ENCODE measurements around the gene ECHDC3.

The ECHDC3 gene

GRCh38 chr10:11782793-11783557 is 40.8 kb downstream of the ECHDC3 start:
- no peak for DNase-seq (ENCODE audit: low read depth in 2 of 2)

DNA sequence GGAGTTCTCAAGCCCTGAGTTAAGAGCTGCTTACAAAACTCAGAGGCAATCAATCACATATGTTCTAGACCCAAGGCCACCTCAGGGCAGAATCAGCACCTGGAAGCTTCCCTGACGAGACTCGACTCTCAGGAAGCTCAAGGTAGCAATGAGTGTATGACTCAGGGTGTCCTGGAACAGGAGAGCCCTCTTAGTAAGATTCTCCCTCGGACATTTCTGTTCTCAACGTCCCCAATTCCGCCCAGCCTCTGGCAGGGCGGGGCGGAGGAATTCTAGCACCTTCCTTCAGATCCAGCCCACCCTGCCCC is 41.3 kb downstream of the ECHDC3 start:
- DNase-seq (ENCODE audit: low read depth in 2 of 2) = no peak

- no peak for DNase-seq (ENCODE audit: low read depth in 2 of 2)
Observed at GRCh38 chr10:11787374-11787773, 45.2 kb downstream of the ECHDC3 start.

GRCh38 chr10:11787846-11788245 is 45.7 kb downstream of the ECHDC3 start:
- no peak for DNase-seq (ENCODE audit: low read depth in 2 of 2)

DNA sequence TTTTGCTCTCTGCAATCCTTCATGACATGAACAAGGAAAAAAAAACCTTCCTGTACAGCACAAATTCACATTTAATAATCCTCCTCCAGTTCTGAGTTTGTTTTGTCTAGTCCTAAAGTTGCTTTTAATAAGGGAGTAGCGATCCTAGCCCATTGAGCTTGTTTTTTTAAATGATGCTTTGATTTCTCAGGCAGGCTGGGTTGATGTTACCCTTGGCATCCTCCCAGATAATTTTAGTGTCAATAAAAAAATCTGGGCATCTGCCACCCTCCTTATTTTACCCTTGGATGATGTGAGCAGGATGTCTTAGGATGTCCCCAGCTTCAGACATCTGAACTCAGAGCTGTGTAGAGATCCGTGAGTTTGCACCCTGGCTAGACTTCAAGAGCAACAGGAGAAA is 47.1 kb downstream of the ECHDC3 start:
- no peak for DNase-seq (ENCODE audit: low read depth in 2 of 2)

DNA sequence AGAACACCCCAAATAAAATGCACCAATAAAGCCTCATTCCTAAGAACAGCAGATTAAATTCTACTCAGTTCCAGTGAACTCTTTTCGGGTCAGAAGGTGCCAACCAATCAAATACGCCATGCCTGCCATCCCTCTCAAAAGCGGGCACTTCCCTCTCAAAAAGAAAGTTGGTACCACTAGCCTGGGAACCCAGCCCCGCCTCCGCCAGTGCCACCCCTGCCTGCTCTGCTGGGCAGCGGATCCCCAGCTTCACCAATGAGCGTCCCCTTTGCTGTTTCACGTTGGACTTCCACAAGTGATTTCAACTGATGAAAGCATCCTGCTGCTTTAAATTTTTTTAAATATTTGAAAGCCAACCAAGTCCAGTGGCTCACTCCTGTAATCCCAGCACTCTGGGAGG is 47.8 kb downstream of the ECHDC3 start:
- no peak for DNase-seq (ENCODE audit: low read depth in 2 of 2)

- no peak for DNase-seq (ENCODE audit: low read depth in 2 of 2)
Observed at GRCh38 chr10:11793762-11794479, 51.7 kb downstream of the ECHDC3 start.

GRCh38 chr10:11794566-11794965 is 52.4 kb downstream of the ECHDC3 start:
- no peak for DNase-seq (ENCODE audit: low read depth in 2 of 2)

DNA sequence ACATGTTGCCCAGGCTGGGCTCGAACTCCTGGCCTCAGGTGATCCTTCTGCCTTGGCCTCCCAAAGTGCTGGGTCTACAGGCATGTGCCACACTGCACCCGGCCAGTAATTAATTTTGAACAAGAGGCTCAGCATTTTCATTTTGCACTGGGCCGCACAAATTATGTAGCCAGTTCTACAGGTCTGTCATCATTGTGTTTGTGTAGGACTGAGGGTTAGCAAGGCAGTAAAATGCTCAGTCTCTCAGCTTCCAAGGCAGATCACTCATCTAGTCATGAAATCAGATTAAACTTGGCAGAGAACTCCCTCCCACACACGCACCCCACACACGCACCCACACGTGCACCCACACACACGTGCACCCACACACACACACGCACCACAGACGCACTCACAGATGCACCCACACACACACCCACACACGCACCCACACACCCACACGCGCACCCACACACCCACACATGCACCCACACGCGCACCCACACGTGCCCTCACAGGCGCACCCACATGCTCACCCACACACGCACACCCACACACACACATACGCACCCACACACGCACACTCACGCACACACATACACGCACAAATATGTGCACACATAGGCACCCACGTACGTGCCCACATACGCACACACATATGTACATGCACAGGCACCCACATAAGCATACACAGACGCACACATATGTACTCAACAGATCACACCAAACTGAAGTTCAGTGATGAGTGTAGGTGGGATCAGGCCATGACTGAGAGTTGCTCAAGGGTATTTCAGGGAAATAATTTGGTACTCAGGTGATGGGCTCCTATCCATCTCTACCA is 53.1 kb downstream of the ECHDC3 start:
- DNase-seq (ENCODE audit: low read depth in 2 of 2) = no peak

DNA sequence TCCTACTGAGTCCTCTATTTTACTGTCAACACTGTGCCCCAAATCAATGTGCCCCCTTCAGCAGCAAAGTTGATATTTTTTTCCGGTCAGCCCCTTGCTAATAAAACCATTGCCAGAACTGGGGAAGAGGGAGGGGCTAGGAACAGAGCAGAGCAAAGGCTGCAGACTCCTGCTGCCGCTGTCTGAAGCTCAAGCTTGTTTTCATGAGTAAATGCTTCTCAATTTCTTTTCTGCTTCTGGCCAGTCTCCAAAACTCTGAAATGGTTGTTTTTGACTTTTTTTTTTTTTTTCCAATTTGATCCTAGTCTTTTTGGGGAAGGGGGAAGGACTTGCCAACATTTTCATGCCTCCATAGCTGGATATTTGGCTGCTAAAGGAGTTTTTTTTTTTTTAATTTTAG is 54.3 kb downstream of the ECHDC3 start:
- no peak for DNase-seq (ENCODE audit: low read depth in 2 of 2)

GRCh38 chr10:11797281-11797680 is 55.1 kb downstream of the ECHDC3 start:
- DNase-seq (ENCODE audit: low read depth in 2 of 2) = no peak

DNA sequence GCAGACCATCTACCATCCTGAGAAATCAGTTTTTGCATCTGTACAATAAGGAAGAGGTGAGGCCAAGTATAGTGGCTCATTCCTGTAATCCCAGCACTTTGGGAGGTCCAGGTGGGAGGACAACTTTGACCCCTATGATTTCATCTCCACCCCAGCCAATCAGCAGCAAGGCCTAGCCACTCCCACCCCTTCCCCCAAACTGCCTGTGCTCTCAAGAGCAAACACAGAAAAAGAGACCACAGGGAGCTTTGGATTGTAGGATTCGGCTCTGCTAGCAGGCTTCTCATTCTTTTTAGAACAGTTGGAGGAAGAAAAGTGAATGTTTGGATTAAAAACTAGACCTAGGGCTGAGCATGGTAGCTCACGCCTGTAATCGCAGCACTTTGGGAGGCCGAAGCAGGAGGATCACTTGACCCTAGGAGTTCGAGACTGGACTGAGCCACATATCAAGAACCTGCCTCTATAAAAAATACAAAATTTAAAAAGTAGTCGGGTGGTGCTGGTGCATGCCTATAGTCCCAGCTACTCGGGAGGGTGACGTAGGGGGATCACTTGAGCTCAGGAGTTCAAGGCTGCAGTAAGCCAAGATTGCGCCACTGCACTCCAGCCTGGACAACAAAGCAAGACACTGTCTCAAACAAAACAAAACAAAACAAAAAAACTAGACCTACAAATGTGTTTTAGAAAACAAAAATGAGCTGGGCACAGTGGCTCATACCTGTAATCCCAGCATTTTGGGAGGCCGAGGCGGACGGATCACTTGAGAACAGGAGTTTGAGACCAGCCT is 55.9 kb downstream of the ECHDC3 start:
- no peak for DNase-seq (ENCODE audit: low read depth in 2 of 2)

- no peak for DNase-seq (ENCODE audit: low read depth in 2 of 2)
Observed at GRCh38 chr10:11798845-11799735, 56.9 kb downstream of the ECHDC3 start.

GRCh38 chr10:11799736-11800080 is 57.5 kb downstream of the ECHDC3 start:
- no peak for DNase-seq (ENCODE audit: low read depth in 2 of 2)

- no peak for DNase-seq (ENCODE audit: low read depth in 2 of 2)
Observed at GRCh38 chr10:11804336-11804735, 62.2 kb downstream of the ECHDC3 start.

DNA sequence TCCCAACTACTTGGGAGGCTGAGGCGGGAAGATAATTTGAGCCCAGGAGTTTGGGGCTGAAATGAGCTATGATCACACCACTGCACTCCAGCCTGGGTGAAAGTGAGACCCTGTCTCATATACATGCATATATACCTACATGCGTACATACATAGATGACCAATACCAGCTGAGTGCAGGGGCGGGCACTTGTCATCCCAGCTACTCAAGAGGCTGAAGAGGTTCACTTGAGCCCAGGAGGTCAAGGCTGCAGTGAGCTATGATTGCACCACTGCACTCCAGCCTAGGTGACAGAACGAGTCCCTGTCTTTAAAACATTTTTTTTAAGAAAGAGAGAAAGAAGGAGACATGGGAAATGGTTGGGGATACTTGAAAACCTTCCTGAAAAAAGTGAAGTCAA is 63.6 kb downstream of the ECHDC3 start:
- DNase-seq (ENCODE audit: low read depth in 2 of 2) = no peak

DNA sequence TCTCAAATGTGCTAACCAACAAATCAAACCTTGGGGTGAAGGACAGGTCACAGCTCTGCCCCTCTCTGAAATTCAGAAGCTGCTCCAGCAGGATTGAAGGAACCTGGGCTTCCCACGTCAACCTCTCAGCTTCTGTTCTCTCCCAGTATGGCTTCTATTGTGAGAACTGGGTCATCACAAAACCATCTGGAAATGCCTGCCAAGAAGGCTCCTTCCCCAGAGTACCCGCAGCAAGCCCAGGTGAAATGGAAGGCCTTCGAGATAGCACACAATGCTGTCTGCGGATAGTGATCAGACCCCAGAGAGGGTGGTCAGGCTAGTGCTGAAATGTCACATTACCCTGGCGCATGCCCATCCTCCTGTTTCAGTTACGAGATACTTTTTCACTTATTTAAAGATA is 64.5 kb downstream of the ECHDC3 start:
- DNase-seq (ENCODE audit: low read depth in 2 of 2) = no peak

GRCh38 chr10:11808808-11809207 is 66.6 kb downstream of the ECHDC3 start:
- no peak for DNase-seq (ENCODE audit: low read depth in 2 of 2)

- no peak for DNase-seq (ENCODE audit: low read depth in 2 of 2)
Observed at GRCh38 chr10:11810313-11810766, 68.2 kb downstream of the ECHDC3 start.

DNA sequence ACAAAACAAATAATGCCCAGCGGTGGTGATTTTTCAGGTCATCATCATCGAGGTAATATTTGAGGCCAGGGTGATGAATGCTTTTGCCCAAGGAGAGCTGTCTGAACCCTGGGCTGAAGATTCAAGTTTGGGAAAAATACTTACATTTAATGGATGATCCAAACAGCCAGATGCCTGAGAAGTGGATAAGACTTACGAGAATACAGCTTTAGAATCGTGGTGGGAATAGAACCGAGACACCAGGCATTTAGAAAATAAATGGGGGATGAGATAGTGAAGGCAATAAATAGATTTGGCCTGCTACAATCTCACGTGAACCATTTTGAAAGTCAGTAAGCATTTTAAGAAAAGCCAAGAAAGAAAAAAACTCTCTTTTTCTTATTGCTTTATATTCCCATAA is 68.8 kb downstream of the ECHDC3 start:
- DNase-seq (ENCODE audit: low read depth in 2 of 2) = no peak

GRCh38 chr10:11813177-11813576 is 71.0 kb downstream of the ECHDC3 start:
- DNase-seq (ENCODE audit: low read depth in 2 of 2) = no peak

All from stimulated activated CD8-positive, alpha-beta memory T cell treated with anti-CD3 and anti-CD28 coated beads, Interleukin-2, amount 100 ng/mL, for 48 hours (primary cell).